22Rv1 (cell line): ENCODE measurements around the gene PFN3.
"Not testable (repeated sequence)": the region's sequence is repeated elsewhere in the genome, so short reads cannot be mapped to it uniquely, and the experiment has no call there.

ENCODE experiments used
- H3K27ac ChIP-seq: fragments of 450-650 bp; 2 replicates; pipeline ENCODE4 v1.5.1; 2017
- CTCF ChIP-seq: fragments of 450-650 bp; IDR thresholded peaks from 2 replicates; pipeline ENCODE4 v1.5.1; 2017; ENCODE audit warnings: mild to moderate bottlenecking
- ZFX ChIP-seq: fragments of 450-650 bp; IDR thresholded peaks from 2 replicates; pipeline ENCODE4 v1.6.1; 2017; ENCODE audit warnings: antibody characterized with exemption, borderline replicate concordance

PFN3 gene

GRCh38 chr5:177362610-177363507 is 37.6 kb downstream of the PFN3 start:
- H3K27ac ChIP-seq: no peak overlapping the region
- TF ChIP-seq CTCF: peak; percentile 13; the same call in 1 of the 2 replicates
- no peak for TF ChIP-seq ZFX

- TF ChIP-seq ZFX: no peak
- TF ChIP-seq CTCF: no peak
- no peak overlapping the region for H3K27ac ChIP-seq
Observed at GRCh38 chr5:177362292-177362609, 38.2 kb downstream of the PFN3 start.

- TF ChIP-seq CTCF (no peak), ZFX (no peak)
- no peak overlapping the region for H3K27ac ChIP-seq
Observed at GRCh38 chr5:177361418-177362291, 38.8 kb downstream of the PFN3 start.

- not testable (repeated sequence) for H3K27ac ChIP-seq
Observed at GRCh38 chr5:177360740-177361139, 39.7 kb downstream of the PFN3 start.

- TF ChIP-seq CTCF (no peak), ZFX (no peak)
- H3K27ac ChIP-seq: no peak overlapping the region
Observed at GRCh38 chr5:177359860-177360259, 40.6 kb downstream of the PFN3 start.

GRCh38 chr5:177359451-177359851 is 41.0 kb downstream of the PFN3 start:
- no peak overlapping the region for H3K27ac ChIP-seq
- TF ChIP-seq ZFX (no peak), CTCF (no peak)

GRCh38 chr5:177358370-177358819 is 42.1 kb downstream of the PFN3 start:
- no peak overlapping the region for H3K27ac ChIP-seq
- no peak for TF ChIP-seq CTCF
- TF ChIP-seq ZFX: no peak
